ENCODE results near the gene FAM53B.

DNA sequence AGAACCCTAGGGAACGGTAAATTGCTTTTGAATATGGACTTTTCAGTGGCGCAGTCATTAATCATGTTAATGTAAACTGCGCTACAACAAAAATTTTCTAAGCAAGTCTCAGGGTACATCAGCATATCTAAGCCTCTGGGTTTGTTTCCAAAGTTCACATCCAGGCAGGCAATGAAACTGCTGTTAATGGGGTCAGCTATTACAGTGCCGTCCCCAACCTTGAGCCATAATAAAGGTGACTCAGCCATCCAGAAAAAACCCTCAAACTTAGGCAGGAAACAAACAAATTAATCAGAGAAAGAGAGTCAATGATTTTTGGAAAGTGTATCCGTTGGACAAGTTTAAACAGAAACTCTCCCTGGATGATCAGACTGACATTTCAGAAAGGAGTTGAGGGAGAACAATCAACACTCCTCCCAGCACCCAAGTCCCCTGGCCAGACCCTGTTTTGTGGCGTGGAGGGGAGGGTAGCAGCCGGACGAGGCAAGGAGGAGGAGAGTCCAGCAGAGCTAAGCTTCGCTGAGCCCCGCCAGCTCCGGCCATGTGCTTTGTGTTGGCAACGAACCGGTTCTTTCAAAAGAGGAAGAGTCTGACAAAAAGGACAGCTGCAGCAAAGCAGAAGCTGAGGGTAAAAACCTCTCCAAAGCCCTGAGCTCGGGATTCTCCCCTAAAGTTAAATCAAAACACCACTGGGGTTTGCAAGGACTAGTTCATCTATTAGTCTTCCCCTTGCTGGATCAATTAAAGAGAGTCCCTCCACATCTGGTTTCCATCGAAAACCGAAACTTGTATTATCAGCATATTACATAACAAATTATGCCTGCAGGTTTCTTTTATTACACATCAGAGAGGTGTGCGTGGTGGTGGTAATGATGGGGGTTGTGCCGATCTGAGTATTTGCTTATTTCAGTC is 3.6 kb downstream of the FAM53B start:
- TF ChIP-seq, protein P1, sequence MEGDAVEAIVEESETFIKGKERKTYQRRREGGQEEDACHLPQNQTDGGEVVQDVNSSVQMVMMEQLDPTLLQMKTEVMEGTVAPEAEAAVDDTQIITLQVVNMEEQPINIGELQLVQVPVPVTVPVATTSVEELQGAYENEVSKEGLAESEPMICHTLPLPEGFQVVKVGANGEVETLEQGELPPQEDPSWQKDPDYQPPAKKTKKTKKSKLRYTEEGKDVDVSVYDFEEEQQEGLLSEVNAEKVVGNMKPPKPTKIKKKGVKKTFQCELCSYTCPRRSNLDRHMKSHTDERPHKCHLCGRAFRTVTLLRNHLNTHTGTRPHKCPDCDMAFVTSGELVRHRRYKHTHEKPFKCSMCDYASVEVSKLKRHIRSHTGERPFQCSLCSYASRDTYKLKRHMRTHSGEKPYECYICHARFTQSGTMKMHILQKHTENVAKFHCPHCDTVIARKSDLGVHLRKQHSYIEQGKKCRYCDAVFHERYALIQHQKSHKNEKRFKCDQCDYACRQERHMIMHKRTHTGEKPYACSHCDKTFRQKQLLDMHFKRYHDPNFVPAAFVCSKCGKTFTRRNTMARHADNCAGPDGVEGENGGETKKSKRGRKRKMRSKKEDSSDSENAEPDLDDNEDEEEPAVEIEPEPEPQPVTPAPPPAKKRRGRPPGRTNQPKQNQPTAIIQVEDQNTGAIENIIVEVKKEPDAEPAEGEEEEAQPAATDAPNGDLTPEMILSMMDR (IDR thresholded peaks at IDR 0.05): no peak
- TF ChIP-seq POLR2A (IDR thresholded peaks at IDR 0.05): no peak
- peak in 1 of 2 donors; percentile 16 for TF ChIP-seq EP300 (IDR thresholded peaks at IDR 0.05)

All from tibial nerve (tissue), 4 donors.